HepG2 (cell line): ENCODE data around the gene DNAJA2. TPM values are rescaled to one million over a fixed set of nuclear protein-coding genes. Genes with fewer than 3 reads are reported as not detected.

Experiments
- HNRNPL ChIP-seq: fragments of 200-400 bp; formaldehyde crosslinking; IDR thresholded peaks from 2 replicates; pipeline ENCODE4 v1.6.1; 2017; ENCODE audit warnings: mild to moderate bottlenecking, low read depth, low read length
- NFKB2 ChIP-seq: sonication (generic); formaldehyde crosslinking; IDR thresholded peaks from 2 replicates; pipeline ENCODE4 v1.4.0; 2020; ENCODE audit warnings: missing genetic modification reagents, borderline replicate concordance
- NR2F6 ChIP-seq, 2 experiments: IDR thresholded peaks; 2 replicates each; pipeline ENCODE4 v1.6.1; 2016; ENCODE audit warnings: antibody characterized with exemption in 1 of 2, mild to moderate bottlenecking in 1 of 2
- PATZ1 ChIP-seq: sonication (generic); formaldehyde crosslinking; IDR thresholded peaks from 2 replicates; pipeline ENCODE4 v1.4.0; 2020; ENCODE audit warnings: missing genetic modification reagents
- RBM22 ChIP-seq: fragments of 200-400 bp; formaldehyde crosslinking; optimal IDR thresholded peaks from 2 replicates; pipeline ENCODE3; 2017; ENCODE audit warnings: mild to moderate bottlenecking, low read length, moderate library complexity
- SP4 ChIP-seq: sonication (generic); formaldehyde crosslinking; IDR thresholded peaks from 2 replicates; pipeline ENCODE4 v1.8.1; 2023; ENCODE audit warnings: mild to moderate bottlenecking, missing genetic modification reagents
- TBX2 ChIP-seq: sonication (generic); formaldehyde crosslinking; IDR thresholded peaks from 2 replicates; pipeline ENCODE4 v1.5.0; 2020; ENCODE audit warnings: missing genetic modification reagents, mild to moderate bottlenecking, borderline replicate concordance
- TCF7 ChIP-seq: sonication (generic); IDR thresholded peaks from 2 replicates; pipeline ENCODE4 v1.6.1; 2016; ENCODE audit warnings: antibody characterized with exemption, low read depth
- U2AF2 ChIP-seq: fragments of 200-400 bp; formaldehyde crosslinking; IDR thresholded peaks from 2 replicates; pipeline ENCODE4 v1.6.1; 2017; ENCODE audit warnings: low read depth, mild to moderate bottlenecking, low read length
- ZBTB33 ChIP-seq: sonication (generic); formaldehyde crosslinking; IDR thresholded peaks from 2 replicates; pipeline ENCODE4 v1.4.0; 2020; ENCODE audit warnings: missing genetic modification reagents
- ZNF563 ChIP-seq: sonication (generic); formaldehyde crosslinking; IDR thresholded peaks from 2 replicates; pipeline ENCODE4 v1.8.0; 2022; ENCODE audit warnings: mild to moderate bottlenecking, moderate library complexity, missing genetic modification reagents
- ZSCAN21 ChIP-seq: sonication (generic); formaldehyde crosslinking; IDR thresholded peaks from 2 replicates; pipeline ENCODE4 v1.8.0; 2022; ENCODE audit warnings: mild to moderate bottlenecking, missing genetic modification reagents, moderate library complexity, borderline replicate concordance
- polyA plus RNA-seq, 8 experiments: library from polyadenylated mRNA; depleted of rRNA in 3 of 8; stranded (reverse) in 7 of 8; unstranded in 1 of 8; fragments of >200 nt; fragmentation: Illumina TruSeq in 4 of 8; extraction: Trizol in 4 of 8; gene quantifications; 2 replicates each; pipeline versions ENCODE4 v1.2.1 to v1.2.3, GENCODE V29; 2011 to 2016; ENCODE audit warnings: low read depth in 4 of 8, missing spikeins in 1 of 8, mixed read lengths in 1 of 8; ENCODE audit not compliant: insufficient read depth in 1 of 8
- total RNA-seq, 5 experiments: library from RNA; depleted of rRNA; stranded (reverse); fragments of >200 nt; fragmentation: Illumina TruSeq; extraction: Trizol; gene quantifications; 2 replicates each; pipeline ENCODE4 v1.2.3, GENCODE V29; 2016; ENCODE audit warnings: low read depth in 1 of 5

The DNAJA2 gene
- total and polyA plus RNA-seq, 2 of the 13 experiments (the other 11 are each of a cell fraction or from before 2014, with no cell fraction given), result 25.4 to 176 TPM

DNA sequence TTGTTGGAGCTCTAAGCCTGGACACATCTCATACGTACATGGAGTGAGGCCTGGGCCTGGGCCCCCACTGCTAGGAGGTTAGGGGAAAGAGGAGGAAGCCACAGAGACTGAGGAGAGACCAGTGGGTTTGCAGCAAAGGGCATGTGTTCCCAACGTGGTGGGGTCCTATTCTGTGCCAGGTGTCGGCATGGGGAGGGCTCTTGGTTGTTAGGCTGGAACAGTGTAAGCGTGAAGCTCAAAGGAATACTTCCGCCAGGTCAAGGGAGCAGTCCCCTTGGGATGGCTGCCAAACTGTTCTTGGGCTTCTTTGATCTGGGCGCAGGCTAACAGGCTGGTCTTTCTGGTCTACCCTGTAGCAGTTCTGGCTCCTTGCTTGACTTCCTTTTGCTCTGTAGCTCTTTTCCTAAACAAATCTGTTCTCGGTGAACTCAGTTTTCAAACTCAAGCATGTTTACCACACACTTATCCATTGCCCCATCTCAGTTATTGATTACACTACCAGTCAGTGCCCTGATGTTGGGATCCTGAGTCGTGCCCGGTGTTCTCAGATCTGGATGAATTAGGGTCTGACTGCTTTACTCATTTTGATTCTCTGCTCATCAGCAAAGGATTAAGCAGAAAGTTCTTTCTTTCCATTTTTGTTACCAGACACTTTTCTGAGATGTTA, 52.9 kb downstream of the DNAJA2 start (continued):
- TF ChIP-seq RBM22 (peak; percentile 82), TBX2 (CRISPR knock-in tag) (peak; percentile 27; the same call in 1 of the 2 replicates), NR2F6 (IDR thresholded peaks at IDR 0.05) (peak; percentile 43; the same call in 1 of the 2 replicates), NR2F6 (CRISPR knock-in tag; IDR thresholded peaks at IDR 0.05) (no peak), ZSCAN21 (CRISPR knock-in tag) (0 out of 2 replicates have a peak, but pooled peaks have one; percentile 14), ZNF563 (CRISPR knock-in tag) (no peak), U2AF2 (0 out of 2 replicates have a peak, but pooled peaks have one; percentile 29), SP4 (CRISPR knock-in tag) (peak; percentile 38; the same call in 1 of the 2 replicates), HNRNPL (peak; percentile 66; the same call in 1 of the 2 replicates), ZBTB33 (CRISPR knock-in tag) (peak; percentile 77), TCF7 (peak; percentile 69), NFKB2 (no peak), PATZ1 (0 out of 2 replicates have a peak, but pooled peaks have one; percentile 30)
